Cerebellar cortex (tissue), 1 donor: ENCODE results near the gene TNRC18.

Experiments
- DNase-seq: peaks from one replicate; pipeline ENCODE4 v3.0.0-alpha.2; 2015; ENCODE audit warnings: low spot score

The TNRC18 gene

GRCh38 chr7:5451391-5451790, 27.8 kb upstream of the TNRC18 start:
- no peak for DNase-seq

- DNase-seq: peak; percentile 63
Observed at GRCh38 chr7:5450549-5451327, 27.1 kb upstream of the TNRC18 start.

GRCh38 chr7:5448378-5449037, 24.9 kb upstream of the TNRC18 start:
- DNase-seq: no peak

- peak; percentile 74 for DNase-seq
Observed at GRCh38 chr7:5445981-5446594, 22.5 kb upstream of the TNRC18 start.

GRCh38 chr7:5443678-5444077, 20.0 kb upstream of the TNRC18 start:
- no peak for DNase-seq

- no peak for DNase-seq
Observed at GRCh38 chr7:5442757-5443305, 19.2 kb upstream of the TNRC18 start.

- DNase-seq: no peak
Observed at GRCh38 chr7:5441840-5442503, 18.3 kb upstream of the TNRC18 start.

GRCh38 chr7:5439572-5440496, 16.2 kb upstream of the TNRC18 start:
- no peak for DNase-seq

- DNase-seq: no peak
Observed at GRCh38 chr7:5439209-5439571, 15.6 kb upstream of the TNRC18 start.

- DNase-seq: no peak
Observed at GRCh38 chr7:5437987-5438386, 14.4 kb upstream of the TNRC18 start.

GRCh38 chr7:5437348-5437892, 13.8 kb upstream of the TNRC18 start:
- no peak for DNase-seq

GRCh38 chr7:5436003-5436678, 12.5 kb upstream of the TNRC18 start:
- no peak for DNase-seq

- DNase-seq: no peak
Observed at GRCh38 chr7:5435291-5436002, 11.8 kb upstream of the TNRC18 start.

GRCh38 chr7:5433181-5433580, 9.5 kb upstream of the TNRC18 start:
- no peak for DNase-seq

- no peak for DNase-seq
Observed at GRCh38 chr7:5432691-5433090, 9.1 kb upstream of the TNRC18 start.

GRCh38 chr7:5431560-5432015, 8.0 kb upstream of the TNRC18 start:
- peak; percentile 30 for DNase-seq

GRCh38 chr7:5430612-5430947, 6.9 kb upstream of the TNRC18 start:
- no peak for DNase-seq

- DNase-seq: peak; percentile 61
Observed at GRCh38 chr7:5429857-5430611, 6.4 kb upstream of the TNRC18 start.

- DNase-seq: peak; percentile 38
Observed at GRCh38 chr7:5429253-5429856, 5.7 kb upstream of the TNRC18 start.
